UCSD-AML1 (cell line): ENCODE data around the gene TMPRSS3.

Experiments
- DNase-seq: peaks from one replicate; lab custom pipeline; 2025; ENCODE audit not compliant: unreplicated experiment; lab: John Stamatoyannopoulos, UW

TMPRSS3 gene

DNA sequence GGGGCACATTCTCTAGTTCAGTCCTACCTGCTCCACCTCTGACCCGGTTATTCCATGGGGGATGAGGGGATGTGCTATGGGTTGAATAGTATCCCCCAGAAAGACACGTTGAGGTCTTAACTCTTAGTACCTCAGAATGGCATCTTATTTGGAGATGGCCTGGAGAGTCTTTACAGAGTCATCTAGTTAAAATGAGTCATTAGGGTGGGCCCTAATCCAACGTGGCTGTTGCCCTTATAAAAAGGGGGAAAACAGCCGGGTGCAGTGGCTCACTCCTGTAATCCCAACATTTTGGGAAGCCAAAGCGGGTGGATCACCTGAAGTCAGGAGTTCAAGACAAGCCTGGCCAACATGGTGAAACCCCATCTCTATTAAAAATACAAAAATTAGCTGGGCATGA is 5.7 kb downstream of the TMPRSS3 start:
- no peak for DNase-seq

DNA sequence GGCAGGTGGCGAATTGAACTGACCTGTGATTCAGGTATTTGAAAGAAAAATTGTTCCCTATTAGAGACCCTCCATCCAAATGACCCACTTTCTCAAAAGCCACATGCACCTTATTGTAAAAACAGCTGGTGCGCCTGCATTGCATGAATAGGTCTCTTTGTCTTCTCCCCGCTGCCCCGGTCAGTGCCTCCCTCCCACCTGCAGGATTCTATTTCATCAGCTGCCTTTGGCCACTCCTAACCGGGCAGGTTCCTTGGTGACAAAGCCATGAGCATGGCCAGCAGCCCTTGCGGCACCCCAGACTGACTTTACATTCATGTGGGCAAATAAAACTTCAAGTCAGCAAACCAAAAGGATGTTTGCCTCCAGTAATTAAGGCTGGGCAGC is 6.4 kb downstream of the TMPRSS3 start:
- DNase-seq = no peak

DNA sequence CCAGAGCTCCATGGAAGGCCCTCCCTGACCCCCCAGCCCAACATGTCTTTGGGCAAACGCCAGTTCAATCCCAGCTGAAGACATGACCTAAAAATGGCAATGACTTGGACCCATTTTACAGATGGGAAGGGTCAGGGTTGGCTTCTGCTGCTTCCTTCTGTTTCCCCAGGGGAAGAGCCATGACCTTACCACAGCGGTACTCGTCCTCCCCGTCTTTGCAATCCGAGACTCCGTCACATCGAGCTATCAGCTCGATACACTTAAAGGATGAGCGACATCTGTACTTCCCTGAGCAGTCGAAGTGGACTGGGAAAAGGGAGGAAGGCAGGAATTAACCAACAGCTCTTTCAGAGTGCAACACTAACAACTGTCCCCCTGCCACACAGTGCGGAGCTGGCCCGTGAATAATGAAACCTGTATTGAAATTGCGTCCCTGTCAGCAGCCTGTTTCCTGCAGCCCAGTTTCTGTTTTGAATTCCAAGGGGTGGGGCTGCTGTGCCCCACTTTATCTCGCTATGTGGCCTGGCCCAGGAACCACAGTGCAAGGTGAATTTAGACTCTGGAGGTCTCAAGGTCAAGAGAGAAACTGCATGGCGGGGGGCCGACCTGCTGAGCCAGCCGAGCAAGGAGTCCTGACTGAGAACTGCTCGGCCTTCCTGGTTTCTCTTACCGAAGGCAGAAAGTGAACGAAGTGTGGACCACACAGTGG is 7.0 kb downstream of the TMPRSS3 start:
- DNase-seq = no peak

DNA sequence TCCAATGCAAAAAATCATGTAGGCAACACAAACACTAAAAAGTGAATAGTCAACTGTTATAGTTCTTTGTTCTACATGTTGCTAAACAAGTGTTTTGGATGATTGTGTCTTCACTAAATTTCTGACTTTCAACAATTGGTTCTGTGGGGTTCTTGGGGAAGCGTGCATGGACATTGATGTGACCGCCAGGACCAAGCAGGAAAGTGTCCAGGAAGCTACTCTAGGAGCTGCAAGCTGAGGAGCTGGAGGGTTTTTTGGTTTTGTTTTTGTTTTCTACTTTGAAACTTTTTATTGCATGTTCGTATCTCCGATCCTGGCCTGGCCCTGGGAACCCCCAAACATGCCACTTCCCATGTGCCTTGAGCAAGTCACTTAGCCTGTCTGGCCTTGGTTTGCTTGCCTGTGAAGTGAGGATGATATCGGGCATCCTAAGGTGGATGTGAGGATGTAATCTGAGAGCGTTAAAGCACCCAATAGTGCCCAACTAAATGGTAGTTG is 8.0 kb downstream of the TMPRSS3 start:
- no peak for DNase-seq

DNA sequence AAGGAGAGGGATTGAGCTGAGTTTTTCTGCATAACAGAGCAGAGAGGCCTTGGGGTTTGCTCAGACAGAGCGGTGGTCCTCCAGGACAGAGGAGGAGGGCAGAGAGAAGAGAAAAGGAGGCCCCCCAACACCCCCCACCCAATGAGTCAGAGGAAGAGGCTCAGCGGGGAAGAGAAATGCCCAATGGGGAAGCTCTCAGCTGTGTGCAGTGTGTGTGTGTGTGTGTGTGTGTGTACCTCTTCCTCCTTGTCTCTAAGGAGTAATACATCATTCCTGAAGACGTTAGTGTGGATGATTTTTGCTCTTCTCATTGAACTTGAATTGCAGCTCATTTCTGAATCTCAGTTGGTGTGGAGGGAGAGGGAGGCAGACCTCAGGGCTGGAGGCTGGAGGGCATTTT is 8.7 kb downstream of the TMPRSS3 start:
- peak; percentile 41 for DNase-seq

DNA sequence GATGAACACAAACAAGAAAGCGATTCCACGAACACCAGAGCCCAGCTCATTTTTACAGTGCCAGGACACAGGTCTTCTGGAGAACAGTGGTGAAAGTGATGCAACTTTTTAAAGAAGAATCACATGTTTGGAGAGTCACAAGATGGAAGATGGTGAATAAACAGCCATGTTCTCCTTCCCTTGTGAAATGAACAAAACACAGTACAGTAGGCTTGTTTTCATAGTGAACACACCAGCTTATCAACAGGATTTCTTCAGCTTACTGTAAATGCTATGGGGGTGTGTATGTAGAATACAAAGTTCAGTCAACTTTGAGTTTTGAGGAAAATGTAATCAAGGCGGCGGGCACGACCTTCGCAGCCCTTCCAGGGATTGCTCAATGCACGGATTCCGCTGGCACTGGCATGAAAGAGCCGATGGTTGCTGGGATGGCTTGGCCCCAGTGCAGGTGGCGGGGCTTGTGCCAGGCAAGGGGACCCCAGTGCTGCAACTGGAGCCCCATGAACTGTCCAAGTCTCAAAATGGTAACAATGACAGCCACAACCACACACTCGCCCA is 9.7 kb downstream of the TMPRSS3 start:
- DNase-seq = no peak

DNA sequence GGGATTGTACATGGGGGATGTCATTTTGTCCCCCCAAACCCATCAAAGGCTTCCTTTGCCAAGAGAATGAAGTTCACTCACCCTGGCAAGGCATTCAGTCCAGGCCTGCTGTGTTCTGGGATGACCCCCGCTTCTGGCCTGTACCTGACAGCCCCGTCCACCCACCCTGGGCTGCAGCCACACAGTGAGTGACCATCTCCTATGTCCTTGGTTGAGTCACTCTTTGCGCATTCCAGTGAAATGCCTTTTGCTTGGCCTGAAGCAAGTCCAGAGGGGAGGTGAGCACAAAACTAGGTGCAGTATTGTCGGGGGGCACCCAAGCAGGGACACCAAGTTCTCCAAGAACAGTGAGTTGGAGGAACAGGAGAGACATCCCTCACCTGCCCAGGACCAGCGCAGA is 10.2 kb downstream of the TMPRSS3 start:
- no peak for DNase-seq

DNA sequence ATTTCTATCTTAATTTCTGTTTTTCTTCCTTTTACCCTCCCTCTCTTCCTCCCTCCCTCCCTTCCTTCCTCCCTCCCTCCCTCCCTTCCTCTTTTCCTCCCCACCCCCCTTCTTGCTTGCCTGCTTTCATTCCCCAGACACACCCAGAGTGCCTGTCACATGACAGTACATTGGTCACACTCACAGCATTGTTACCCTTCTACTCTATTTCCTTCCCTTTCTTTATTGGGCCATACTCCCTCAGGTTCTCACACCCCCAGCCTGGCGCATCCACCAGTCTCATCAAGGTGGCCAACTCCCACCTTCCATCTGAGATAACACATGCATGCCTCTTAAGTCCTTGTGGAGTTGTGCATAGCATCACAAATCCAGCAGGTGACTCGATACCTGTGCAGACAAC is 10.9 kb downstream of the TMPRSS3 start:
- DNase-seq = no peak

DNA sequence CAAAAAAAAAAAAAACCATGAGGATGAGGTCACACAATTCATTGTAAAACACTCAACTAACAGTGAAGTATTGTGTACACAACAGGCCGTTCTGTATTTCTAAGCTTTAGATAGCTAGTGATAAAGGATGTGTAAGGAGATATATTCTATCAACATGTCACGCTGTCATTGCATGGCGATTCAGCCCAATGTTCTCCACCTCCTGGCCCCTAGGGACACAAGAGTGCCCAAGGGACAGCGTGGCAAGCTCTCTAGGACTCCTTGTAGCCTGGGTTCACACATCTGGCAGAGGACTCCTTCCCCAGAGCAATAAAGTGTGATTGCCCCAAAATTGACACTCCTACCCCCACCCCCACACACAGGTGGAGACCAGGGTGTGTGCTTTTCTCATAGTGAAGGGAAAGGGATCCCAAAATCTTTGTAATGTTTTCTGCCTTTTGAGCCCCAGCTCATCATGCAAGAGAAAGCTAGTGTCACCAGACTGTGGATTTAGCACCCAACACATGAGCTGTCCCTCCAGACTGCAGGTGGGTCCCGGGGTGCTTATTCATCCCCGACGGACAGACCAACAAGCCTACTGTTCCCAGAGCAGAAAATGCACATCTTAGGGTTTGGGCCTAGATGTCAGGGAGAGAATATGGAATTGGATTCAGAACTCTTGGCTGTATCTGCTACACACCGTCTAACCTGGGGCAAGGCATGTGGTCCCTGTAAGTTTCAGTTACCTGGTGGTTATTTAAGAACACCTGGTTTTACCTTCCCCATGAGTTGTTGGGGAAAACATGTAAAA is 11.5 kb downstream of the TMPRSS3 start:
- DNase-seq = no peak

DNA sequence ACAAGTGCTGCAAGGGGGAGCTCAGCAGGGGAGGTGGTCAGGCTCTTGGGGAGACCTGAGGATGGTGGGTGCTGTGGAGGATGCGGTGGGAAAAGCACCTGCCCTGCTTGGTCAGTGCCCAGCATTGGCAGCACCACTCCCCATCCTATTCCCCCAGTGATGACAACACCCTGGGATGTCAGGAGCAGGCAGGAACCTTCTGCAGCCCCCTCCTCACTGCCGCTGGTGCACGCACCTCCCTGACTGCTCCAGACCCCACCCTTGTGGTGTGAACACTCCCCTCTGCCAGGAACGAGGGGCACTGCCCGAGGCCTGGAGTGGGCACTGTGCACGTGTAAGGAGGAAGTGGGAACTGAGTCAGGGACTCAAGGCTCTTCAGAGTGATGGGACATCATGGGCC is 12.5 kb downstream of the TMPRSS3 start:
- no peak for DNase-seq

DNA sequence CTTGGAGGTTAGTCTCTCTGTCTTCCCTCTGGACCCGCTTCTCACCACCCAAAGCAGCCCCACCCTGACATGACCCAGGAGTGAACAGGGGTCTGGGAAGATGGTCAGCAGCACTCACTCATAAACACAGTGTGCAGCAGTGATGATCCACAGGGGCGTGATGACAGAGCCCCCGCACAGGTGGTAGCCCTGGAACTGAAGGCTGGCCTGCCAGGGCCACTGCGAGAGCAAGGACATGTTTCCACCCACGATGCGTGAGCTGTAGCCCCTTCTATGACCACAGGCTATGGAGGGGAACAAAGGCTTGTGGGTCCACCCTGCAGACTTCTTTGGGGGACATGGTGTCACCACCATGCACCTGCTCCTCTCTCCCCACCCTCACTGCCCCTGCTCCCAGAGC is 12.9 kb downstream of the TMPRSS3 start:
- no peak for DNase-seq

DNA sequence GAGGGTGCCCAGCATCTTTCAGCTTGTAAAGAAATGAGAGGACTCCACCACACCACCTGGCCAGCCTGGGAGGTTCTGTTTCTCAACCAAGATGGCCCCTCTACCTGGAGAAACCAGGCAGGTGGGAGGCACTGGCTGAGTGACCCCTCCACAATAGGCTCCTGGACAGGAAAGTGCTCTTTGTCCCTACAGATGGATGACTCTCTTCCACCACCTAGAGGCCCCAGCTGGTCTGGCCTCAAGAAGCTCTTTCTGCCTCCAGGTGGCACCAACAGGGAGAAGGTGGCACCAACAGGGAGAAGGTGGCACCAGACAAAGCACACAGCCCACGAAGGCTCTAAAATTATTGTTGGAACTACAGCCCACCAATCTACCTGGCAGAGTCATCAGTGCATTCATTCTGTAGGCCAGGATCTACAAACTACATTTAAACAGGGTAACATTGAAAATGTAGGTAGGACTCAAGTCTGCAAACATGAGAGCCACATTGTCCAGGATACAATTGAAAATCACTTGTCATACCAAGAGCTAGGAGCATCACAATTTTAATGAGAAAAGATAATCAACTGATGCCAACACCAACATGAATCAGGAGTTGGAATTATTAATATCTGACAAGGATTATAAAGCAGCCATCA is 14.4 kb downstream of the TMPRSS3 start:
- peak; percentile 63 for DNase-seq

DNA sequence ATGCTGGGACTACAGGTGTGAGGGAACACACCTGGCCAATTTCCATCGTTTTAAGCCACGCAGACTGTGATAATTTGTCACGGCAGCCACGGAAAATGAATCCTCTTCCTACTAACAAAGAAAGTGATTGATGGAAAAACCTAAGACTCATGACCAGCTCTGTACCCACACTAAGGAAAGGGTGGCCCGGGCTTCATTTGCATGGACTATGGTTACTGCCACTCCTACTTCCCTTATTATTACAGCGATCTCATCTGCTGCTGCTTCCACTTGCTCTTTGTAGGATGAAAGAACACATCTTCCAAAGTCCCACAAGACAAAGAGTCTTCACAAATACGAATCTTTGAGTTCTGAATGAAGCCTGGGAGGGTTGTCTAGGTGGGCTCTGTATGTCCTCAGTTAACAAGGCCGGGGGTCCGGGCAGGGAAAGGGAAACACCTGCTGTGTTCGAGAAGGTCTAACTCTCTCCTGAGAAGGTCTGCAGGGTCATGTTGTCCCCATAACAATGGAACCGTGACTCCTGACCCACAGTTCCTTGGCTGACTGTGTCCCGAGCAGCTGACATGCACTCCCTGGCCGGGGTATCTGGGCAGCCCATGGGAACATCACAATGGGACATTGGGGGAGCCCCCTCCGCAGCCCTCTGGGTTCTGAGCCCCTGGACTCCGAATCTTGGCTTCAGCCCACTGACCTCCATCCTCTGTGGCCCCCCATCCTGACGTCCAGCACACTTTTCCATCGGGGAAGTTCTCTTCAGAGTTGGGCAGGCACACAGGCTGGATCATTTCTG is 16.2 kb downstream of the TMPRSS3 start:
- no peak for DNase-seq

DNA sequence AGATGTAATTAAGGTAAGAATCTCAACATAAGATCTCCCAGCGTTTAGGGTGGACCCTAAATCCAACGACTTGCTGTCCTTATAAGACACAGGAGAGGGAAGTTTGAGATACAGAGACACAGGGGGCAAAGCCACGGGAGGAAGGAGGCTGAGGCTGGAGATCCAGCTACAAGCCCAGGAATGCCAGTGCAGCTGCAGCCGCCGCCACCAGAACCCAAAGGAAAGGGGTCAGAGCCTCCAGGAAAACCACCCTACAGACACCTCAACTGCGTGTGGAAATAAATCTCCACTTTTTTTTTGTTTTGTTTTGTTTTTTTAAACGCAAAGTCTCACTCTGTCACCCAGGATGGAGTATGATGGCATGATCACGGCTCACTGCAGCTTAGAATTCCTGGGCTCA is 17.4 kb downstream of the TMPRSS3 start:
- no peak for DNase-seq

DNA sequence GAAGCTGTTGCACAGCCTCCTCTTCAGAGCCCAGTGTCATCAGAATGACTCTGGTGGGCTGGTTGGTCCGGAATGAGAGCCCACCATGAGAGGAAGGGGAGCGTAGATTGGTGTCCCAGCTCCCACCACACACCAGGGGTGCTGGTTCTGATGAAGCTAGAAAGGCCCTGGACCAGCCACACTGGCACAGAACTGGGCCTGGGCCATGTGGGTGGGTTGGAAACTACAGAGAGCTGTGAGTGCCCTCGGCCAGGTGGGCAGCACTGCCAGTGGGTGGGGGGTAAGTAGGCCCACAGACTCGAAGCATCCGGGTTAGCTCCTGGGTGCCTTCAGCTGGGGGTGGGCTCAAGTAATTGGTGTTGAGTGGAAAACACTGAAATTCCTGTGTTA is 17.9 kb downstream of the TMPRSS3 start:
- no peak for DNase-seq

DNA sequence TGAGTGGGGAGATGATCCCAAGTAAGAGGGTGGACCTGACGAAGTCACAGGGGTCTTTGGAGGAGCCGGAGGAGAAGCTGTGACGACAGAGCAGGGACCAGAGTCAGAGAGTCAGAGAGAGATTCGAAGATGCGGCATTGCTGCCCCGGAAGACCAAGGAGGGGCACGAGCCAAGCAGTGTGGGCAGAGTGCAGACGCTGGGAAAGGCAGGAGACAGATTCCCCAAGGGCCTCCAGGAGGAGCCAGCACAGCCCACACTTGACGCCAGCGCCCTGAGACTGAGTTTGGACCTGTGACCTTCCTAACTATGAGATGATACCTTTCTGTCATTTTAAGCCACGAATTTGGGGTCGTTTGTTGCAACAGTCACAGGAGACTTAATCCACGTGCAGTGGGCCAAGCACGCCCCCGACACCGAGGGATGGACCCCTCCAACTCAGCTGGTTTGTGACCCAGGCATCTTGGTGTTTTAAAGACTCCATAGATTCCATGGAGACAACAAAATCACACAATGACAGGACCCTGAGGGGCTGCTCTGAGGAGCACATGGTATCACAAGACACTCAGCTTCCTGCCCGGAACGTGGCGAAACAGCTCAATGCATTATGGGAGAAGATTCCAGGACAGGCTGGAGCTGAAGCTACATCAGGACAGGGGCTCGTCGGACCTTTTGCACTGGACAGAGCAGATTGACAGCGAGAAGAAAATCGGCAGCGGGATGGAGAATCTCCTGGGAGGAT is 18.5 kb downstream of the TMPRSS3 start:
- DNase-seq = no peak

DNA sequence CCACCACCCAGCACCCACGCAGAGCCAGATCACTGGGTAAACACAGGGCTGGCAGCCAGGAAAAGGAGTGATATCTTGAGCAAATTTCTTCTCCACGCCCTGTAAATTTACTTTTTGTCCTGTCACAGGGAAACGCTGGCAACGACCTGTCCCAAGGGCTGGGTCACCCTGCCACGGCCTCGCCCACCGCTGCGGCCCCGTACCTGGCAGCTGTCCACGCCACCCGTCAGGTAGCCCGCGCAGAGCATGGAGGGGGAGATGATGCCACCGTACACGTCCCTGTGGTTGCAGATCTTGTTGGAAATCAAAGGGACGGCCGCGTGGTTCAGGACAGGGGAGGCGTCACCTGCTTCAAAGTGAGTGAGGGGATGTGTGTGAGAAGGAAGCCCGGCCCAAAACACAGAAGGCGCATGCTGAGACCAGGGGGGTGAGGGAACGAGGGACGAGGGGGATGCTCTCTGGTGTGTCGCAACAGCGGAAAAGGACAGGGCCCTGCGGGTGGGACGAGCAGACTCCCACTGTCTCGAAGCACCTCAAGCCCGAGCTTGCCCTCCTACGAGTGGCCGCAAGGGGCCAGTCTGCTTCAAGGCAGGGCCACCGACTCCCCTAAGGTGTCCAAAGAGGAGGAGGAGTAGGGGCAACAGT is 19.4 kb downstream of the TMPRSS3 start:
- DNase-seq = no peak

DNA sequence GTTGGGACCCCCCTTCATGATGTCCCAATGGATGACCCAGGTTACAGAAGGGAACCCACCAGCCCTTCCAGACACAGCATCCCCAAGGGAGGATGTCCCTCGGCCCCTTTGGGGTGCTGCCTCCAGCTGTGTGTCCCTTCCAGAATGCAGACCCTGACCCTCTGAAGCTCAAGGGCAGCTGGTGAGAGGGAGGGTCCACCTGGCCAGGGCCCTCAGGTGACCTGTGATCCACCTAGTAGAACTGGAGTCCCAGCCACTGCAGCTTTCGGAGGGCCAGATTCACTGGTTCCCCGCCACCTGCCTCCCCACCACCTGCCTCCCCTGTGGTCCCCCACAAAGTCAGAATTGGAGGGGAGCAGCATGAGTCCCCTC is 19.9 kb downstream of the TMPRSS3 start:
- DNase-seq = no peak

DNA sequence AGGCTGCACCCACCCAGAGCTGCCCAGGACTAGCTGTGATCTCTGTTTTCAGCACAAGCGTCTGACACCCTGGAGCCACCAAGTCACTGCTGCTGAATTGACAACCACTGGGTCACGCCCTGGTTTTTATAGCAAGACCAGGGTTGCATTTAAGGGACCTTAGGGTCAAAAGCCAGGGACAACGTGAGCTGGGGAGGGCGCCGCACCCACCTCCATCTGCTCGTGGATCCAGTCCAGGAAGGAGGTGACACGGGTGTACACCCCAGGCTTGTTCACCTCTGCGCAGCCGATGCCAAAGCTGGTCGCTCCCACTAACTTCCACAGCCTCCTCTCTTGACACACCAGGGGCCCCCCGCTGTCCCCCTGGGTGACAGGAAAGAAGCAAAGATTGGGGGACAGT is 20.3 kb downstream of the TMPRSS3 start:
- DNase-seq = no peak
